ENCODE measurements around the gene PCDHB12. TPM values are rescaled to one million over a fixed set of nuclear protein-coding genes. Genes with fewer than 3 reads are reported as not detected.

Gene PCDHB12
- total RNA-seq: 0.08 TPM in 1 of 2 replicates, not detected in the other

DNA sequence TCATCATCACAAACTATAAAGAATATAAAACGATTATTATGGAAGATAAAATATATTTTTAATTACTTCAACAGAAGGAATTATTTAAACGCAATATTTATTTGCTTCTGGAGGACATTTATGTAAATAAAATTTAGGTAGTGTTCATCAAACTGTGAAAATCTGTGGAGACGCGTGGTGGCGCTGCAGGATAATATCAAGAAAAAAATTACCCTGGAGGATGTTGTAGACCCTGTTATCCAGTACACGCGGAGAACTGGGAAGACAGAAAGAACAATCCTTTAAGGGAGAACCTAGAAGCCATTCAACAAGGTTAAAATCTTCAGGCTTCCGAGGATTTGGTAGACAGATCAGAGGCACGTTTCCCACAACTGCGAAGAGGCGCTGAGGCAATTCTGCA lies at the start of gene PCDHB12:
Gene PCDHB12 (plus strand): TSS at position 242 of the 400 bp plus-strand sequence. CDS start 189 bp downstream, outside the sequence.

DNA sequence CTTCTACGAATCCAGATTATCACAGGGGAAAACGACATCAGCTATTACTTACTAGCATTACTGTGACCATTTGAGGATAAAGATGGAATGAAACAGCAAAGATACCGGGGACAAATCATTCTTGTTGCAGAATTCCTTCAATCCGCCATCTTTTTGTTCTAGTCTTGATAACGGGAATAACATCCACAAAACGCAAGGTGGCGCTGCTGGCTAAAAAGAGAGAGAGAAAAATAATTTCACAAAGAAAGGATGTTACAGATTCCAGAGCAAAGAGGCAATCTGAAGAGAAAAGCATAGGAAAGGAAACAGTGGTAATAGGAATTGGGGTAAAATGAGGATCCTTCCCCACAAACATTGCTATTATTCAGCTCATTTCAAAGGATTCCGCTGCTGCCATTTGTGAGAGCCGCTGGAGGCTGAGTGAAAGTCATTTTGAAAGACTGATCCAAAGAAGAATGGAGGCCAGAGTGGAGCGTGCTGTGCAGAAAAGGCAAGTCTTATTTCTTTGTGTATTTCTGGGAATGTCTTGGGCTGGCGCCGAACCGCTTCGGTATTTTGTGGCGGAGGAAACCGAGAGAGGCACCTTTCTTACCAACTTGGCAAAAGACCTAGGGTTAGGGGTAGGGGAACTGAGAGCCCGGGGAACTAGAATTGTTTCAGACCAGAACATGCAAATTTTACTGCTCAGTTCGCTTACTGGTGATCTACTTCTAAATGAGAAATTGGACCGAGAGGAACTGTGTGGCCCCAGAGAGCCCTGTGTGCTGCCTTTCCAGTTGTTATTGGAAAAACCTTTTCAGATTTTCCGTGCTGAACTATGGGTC lies 35.9 kb upstream of the PCDHB12 start, which contains the start of gene PCDHB7:
Gene PCDHB7 (plus strand): TSS at position 264 of the 824 bp plus-strand sequence. CDS start 192 bp downstream, at position 456.

DNA sequence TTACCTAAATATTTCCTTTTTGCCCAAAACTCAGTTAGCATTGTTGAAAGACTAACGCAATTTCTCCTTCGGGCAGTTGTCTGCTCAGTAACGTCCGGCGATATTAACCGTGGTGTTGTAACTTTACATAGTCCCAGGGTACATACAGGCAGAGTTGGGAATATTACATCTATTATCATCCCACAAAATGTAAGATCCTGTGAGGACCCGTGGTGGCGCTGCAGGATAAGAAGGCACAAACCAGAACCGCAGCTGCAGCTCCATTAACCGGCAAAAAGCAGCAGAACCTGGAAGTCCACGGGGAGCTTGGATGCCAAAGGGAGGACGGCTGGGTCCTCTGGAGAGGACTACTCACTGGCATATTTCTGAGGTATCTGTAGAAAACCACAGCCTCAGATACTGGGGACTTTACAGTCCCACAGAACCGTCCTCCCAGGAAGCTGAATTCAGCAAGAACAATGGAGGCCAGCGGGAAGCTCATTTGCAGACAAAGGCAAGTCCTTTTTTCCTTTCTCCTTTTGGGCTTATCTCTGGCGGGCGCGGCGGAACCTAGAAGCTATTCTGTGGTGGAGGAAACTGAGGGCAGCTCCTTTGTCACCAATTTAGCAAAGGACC lies 30.8 kb upstream of the PCDHB12 start, which contains the start of gene PCDHB8:
Gene PCDHB8 (plus strand): TSS at position 214 of the 615 bp plus-strand sequence. CDS start 245 bp downstream, at position 459.

DNA sequence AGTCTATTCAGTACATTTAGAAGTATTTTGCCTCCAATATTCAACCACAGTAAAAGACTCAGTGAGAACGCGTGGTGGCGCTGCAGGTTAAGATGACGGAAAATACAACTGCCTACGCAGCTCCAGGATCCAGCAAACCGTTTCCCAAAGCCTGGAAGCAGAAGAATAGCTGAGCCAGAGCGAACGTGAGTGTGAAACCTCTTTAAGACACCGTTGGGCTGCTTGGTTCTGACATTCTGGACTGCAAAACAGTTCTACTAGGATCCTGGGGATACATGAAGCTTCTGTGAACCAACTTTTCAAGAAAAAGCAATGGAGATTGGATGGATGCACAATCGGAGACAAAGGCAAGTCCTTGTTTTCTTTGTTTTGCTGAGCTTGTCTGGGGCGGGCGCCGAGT lies 26.3 kb upstream of the PCDHB12 start, which contains the start of gene PCDHB16:
Gene PCDHB16 (plus strand): TSS at position 140 of the 400 bp plus-strand sequence. CDS start 173 bp downstream, at position 313.

DNA sequence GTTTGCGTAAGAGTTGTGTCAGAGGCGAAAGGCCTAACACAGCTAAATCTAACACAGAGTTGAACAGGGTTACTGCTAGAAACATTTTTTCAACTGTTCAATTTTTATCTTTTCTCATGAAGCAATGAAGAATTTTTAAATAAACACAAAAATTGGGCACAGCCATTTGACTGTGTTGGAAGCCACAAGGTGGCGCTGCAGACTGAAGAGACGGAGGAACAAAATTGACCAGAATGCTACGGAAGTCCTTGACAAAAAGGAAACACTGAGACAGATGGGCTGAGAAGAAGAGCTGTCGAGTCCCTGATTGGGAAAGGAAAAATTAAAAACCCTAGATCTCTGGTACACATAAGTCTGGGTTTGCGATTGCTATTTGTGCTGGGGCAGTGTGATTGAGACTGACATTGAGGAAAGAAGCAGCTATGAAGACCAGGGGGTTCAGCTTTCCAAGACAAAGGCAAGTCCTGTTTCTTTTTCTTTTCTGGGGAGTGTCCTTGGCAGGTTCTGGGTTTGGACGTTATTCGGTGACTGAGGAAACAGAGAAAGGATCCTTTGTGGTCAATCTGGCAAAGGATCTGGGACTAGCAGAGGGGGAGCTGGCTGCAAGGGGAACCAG lies 21.5 kb upstream of the PCDHB12 start, which contains the start of gene PCDHB9:
Gene PCDHB9 (plus strand): TSS at position 265 of the 616 bp plus-strand sequence. CDS start 158 bp downstream, at position 423.

DNA sequence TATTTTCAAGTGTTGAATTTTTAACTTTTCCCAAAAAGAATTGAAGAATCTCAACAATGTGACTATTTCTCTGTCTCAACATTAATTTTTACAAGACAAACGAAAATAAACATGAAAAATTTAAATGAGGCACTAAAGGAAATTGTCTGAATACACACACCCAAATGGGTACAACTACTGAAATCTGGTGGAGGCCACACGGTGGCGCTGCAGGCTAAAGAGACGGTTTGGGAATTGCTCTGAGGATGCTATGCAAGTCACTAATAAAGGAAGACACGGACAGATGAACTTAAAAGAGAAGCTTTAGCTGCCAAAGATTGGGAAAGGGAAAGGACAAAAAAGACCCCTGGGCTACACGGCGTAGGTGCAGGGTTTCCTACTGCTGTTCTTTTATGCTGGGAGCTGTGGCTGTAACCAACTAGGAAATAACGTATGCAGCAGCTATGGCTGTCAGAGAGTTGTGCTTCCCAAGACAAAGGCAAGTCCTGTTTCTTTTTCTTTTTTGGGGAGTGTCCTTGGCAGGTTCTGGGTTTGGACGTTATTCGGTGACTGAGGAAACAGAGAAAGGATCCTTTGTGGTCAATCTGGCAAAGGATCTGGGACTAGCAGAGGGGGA lies 16.3 kb upstream of the PCDHB12 start, which contains the start of gene PCDHB10:
Gene PCDHB10 (plus strand): TSS at position 244 of the 616 bp plus-strand sequence. CDS start 200 bp downstream, at position 444.

DNA sequence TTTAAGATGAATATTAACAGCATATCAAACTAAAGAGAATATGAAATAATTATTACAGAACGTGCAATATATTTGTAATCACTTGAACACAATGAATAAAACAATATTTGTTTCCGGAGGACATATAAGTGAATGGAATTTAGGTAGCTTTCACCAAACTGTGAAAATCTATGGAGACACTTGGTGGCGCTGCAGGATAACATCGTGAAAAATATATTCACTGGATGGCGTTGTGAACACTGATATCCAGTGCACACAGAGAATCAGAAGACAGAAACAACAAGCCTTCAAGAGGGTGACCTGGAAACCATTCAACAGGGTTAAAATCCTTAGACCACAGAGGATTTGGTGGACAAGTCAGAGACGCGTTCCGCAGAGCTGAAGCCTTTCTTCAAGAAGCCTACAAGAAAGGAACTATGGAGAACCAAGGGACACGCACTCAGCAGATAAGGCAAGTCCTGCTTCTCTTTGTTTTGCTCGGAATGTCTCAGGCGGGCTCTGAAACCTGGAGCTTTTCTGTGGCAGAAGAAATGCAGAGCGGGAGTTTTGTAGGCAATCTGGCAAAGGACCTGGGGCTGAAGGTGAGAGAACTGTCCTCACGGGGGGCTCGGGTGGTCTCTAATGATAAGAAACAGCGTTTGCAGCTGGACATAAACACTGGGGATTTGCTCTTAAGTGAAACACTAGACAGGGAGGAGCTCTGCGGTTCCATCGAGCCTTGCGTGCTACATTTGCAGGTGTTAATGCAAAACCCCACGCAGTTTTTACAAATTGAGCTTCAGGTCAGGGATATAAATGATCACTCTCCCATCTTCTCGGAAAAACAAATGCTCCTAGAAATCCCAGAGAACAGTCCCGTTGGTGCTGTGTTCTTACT lies 8.9 kb upstream of the PCDHB12 start, which contains the start of gene PCDHB11:
Gene PCDHB11 (plus strand): TSS at position 269 of the 877 bp plus-strand sequence. CDS start 148 bp downstream, at position 417.

DNA sequence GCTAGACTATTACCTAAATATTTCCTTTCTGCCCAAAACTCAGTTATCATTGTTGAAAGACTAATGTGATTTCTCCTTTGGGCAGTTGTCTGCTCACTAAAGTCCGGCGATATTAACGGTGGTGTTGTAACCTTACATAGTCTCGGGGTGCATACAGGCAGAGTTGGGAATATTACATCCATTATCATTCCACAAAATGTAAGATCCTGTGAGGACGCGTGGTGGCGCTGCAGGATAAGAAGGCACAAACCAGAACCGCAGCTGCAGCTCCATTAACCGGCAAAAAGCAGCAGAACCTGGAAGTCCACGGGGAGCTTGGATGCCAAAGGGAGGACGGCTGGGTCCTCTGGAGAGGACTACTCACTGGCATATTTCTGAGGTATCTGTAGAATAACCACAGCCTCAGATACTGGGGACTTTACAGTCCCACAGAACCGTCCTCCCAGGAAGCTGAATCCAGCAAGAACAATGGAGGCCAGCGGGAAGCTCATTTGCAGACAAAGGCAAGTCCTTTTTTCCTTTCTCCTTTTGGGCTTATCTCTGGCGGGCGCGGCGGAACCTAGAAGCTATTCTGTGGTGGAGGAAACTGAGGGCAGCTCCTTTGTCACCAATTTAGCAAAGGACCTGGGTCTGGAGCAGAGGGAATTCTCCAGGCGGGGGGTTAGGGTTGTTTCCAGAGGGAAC lies 5.3 kb downstream of the PCDHB12 start, which contains the start of gene PCDHB13:
Gene PCDHB13 (plus strand): TSS at position 264 of the 684 bp plus-strand sequence. CDS start 205 bp downstream, at position 469.

DNA sequence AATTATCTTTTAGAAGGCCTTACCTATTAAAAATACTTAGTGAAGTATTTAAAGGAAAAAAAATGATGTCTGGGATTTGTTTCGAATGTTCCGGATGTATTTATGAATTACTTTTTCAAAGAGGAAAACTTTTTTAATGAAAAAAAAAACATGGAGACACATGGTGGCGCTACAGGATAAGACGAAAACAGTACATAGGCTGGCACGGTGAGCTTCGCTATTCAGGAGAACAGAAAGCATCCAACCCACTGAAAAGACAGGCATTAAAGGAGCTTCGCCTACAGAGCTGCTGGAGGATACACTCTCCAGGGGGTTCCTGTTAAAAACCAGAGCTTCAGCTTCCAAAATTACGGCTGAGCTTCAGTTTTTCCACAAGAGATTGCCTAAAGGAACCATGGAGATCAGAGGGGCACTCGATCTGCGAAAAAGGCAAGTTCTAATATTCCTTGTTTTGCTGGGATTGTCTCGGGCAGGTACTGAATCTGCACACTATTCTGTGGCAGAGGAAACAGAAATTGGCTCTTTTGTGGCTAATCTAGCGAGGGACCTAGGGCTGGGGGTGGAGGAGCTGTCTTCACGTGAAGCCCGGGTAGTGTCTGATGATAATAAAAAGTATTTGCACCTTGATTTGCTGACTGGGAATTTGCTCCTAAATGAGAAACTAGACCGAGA lies 14.7 kb downstream of the PCDHB12 start, which contains the start of gene PCDHB14:
Gene PCDHB14 (plus strand): TSS at position 232 of the 672 bp plus-strand sequence. CDS start 163 bp downstream, at position 395.

DNA sequence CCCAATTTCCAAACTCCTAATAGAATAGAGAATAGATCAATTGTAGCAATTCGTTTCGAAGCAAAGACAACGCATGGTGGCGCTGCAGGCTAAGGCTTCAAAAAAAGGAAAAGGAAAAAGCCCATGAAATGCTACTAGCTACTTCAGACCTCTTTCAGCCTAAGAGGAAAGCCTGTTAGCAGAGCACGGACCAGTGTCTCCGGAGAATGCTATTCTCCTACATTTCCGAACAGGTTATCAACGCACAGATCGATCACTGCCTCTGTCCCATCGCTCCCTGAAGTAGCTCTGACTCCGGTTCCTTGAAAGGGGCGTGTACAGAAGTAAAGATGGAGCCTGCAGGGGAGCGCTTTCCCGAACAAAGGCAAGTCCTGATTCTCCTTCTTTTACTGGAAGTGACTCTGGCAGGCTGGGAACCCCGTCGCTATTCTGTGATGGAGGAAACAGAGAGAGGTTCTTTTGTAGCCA lies 36.8 kb downstream of the PCDHB12 start, which contains the start of gene PCDHB15:
Gene PCDHB15 (plus strand): TSS at position 146 of the 468 bp plus-strand sequence. CDS start 184 bp downstream, at position 330.

Other genes starting within 250 kb of the PCDHB12 start
- 0.39 TPM in 1 of 2 replicates, not detected in the other for gene PCDHAC2, start 242.2 kb upstream of the PCDHB12 start, total RNA-seq
- gene PCDHB1, start 157.3 kb upstream of the PCDHB12 start, total RNA-seq: not detected in 2 replicates
- gene PCDHB2, start 114.1 kb upstream of the PCDHB12 start, total RNA-seq: under 0.01 and 1.2 TPM in 2 replicates
- 0.13 and 0.16 TPM in 2 replicates for gene PCDHB3, start 108.2 kb upstream of the PCDHB12 start, total RNA-seq
- under 0.01 TPM in 1 of 2 replicates, not detected in the other for gene PCDHB4, start 86.9 kb upstream of the PCDHB12 start, total RNA-seq
- gene PCDHB5, start 73.5 kb upstream of the PCDHB12 start, total RNA-seq: 0.39 and 1.3 TPM in 2 replicates
- 0.64 TPM in 1 of 2 replicates, not detected in the other for gene PCDHB6, start 58.7 kb upstream of the PCDHB12 start, total RNA-seq
- gene PCDHB7, start 36.1 kb upstream of the PCDHB12 start, total RNA-seq: under 0.01 and 1.9 TPM in 2 replicates
- not detected in 2 replicates for gene PCDHB8, start 30.9 kb upstream of the PCDHB12 start, total RNA-seq
- gene PCDHB16, start 26.3 kb upstream of the PCDHB12 start, total RNA-seq: 0.08 and 0.13 TPM in 2 replicates
- gene PCDHB9, start 21.6 kb upstream of the PCDHB12 start, total RNA-seq: 0.08 TPM in 1 of 2 replicates, not detected in the other
- gene PCDHB10, start 16.4 kb upstream of the PCDHB12 start, total RNA-seq: 0.13 and 0.24 TPM in 2 replicates
- gene PCDHB11, start 9.1 kb upstream of the PCDHB12 start, total RNA-seq: 0.13 and 1.7 TPM in 2 replicates
- gene PCDHB13, start 5.2 kb downstream of the PCDHB12 start, total RNA-seq: 0.26 and 1.0 TPM in 2 replicates
- gene PCDHB14, start 14.6 kb downstream of the PCDHB12 start, total RNA-seq: 1.4 TPM in 1 of 2 replicates, not detected in the other
- under 0.01 and 0.48 TPM in 2 replicates for gene PCDHB15, start 36.7 kb downstream of the PCDHB12 start, total RNA-seq
- not detected in 2 replicates for gene SLC25A2, start 95.3 kb downstream of the PCDHB12 start, total RNA-seq
- 45.3 and 69.6 TPM in 2 replicates for gene TAF7, start 112.1 kb downstream of the PCDHB12 start, total RNA-seq
- gene PCDHGA1, start 121.8 kb downstream of the PCDHB12 start, total RNA-seq: 0.13 and 0.64 TPM in 2 replicates
- gene PCDHGA2, start 130.0 kb downstream of the PCDHB12 start, total RNA-seq: 0.39 and 3.8 TPM in 2 replicates
- gene PCDHGA3, start 135.1 kb downstream of the PCDHB12 start, total RNA-seq: 0.65 and 0.72 TPM in 2 replicates
- gene PCDHGB1, start 141.4 kb downstream of the PCDHB12 start, total RNA-seq: 0.39 and 2.2 TPM in 2 replicates
- gene PCDHGA4, start 146.3 kb downstream of the PCDHB12 start, total RNA-seq: 0.78 and 6.0 TPM in 2 replicates
- gene PCDHGB2, start 151.3 kb downstream of the PCDHB12 start, total RNA-seq: 0.39 and 3.0 TPM in 2 replicates
- gene PCDHGA5, start 155.4 kb downstream of the PCDHB12 start, total RNA-seq: 0.13 and 1.3 TPM in 2 replicates
- 0.39 and 6.1 TPM in 2 replicates for gene PCDHGB3, start 161.5 kb downstream of the PCDHB12 start, total RNA-seq
- 1.0 and 3.0 TPM in 2 replicates for gene PCDHGA6, start 165.2 kb downstream of the PCDHB12 start, total RNA-seq
- gene PCDHGA7, start 174.0 kb downstream of the PCDHB12 start, total RNA-seq: 0.65 and 4.0 TPM in 2 replicates
- 3.7 and 9.3 TPM in 2 replicates for gene PCDHGB4, start 179.0 kb downstream of the PCDHB12 start, total RNA-seq
- 0.65 and 1.2 TPM in 2 replicates for gene PCDHGA8, start 183.9 kb downstream of the PCDHB12 start, total RNA-seq
- gene PCDHGB5, start 189.2 kb downstream of the PCDHB12 start, total RNA-seq: 7.6 and 13.0 TPM in 2 replicates
- 1.4 and 7.8 TPM in 2 replicates for gene PCDHGA9, start 194.1 kb downstream of the PCDHB12 start, total RNA-seq
- 1.2 and 5.7 TPM in 2 replicates for gene PCDHGB6, start 199.3 kb downstream of the PCDHB12 start, total RNA-seq
- gene PCDHGA10, start 204.3 kb downstream of the PCDHB12 start, total RNA-seq: 3.4 and 11.8 TPM in 2 replicates
- 7.2 and 23.6 TPM in 2 replicates for gene PCDHGB7, start 209.0 kb downstream of the PCDHB12 start, total RNA-seq
- 5.9 and 13.7 TPM in 2 replicates for gene PCDHGA11, start 212.3 kb downstream of the PCDHB12 start, total RNA-seq
- 10.2 and 17.4 TPM in 2 replicates for gene PCDHGA12, start 221.8 kb downstream of the PCDHB12 start, total RNA-seq